NCI-H2081 treated with DMSO at 0.1 percent for 48 hours (cell line): ENCODE results near the gene TMPRSS13.
"Not testable (repeated sequence)": the region's sequence is repeated elsewhere in the genome, so short reads cannot be mapped to it uniquely, and the experiment has no call there.

Experiments used
- DNase-seq: peaks from one replicate; lab custom pipeline; 2025; lab: John Stamatoyannopoulos, UW

Gene TMPRSS13

DNA sequence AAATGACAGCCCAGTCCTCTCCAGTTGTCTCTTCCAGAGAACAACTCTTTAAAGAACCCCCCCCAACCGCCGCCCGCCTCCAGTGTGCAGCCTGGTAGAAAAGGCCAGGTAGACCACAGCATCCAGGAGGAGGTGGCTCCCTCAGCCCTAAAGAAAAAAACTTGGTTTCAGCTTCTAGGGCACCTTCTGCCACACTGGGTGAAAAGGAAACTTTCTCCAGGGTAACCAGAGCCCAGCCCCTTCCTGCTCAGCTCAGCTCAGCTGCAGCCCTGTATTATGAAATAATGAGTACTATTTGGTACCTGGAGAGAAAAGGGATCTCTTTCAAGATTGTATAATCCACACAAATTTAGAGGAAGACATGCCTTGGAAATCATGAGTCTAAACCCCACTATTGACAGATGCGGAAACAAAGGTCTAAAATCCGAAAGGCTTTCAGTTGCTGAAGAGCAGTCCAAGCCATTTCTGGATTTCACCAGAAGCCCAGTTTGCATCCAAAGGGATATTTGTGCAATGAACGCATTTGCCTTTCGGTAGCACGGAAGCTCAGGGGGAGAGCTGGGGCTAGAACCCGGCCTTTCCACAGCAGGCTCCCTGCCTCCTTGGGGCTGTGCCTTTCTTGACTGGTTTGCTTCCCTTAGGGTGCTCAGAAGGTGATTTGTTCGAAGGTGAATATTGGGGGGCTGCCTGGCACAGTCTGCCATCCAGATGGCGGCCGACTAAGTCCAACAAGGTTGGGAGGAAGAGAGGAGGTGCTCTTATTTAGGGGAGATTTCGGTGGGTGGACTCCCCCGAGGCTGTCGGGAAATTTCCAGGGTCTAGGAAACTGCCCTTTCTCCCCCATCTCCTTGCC is 56.0 kb downstream of the TMPRSS13 start:
- DNase-seq = no peak

DNA sequence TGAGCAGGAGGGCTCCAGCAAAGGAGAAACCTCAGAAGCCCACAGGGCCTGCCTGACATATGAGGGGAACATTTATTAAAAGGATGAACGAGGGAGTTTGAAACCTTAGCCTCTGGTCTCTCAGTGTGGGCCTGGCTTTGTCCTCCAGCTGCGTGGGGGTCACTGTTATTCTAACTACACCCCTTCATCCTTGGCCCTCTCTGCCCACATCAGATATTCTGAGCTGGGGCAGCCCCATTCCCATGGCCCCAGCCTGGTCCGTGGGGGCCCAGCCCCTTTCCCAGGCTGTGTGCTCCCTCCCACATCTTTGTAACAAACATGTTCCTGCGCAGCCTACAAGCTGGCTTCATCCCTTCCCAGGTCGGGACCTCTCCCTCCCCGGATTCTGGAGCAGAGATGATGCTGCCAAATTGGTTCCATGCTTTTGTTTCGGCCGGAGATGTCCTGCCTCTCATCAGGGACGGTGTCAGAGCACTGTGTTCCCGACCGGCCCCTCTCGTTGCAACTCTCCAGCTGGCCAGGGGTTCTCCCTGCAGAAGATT is 56.7 kb downstream of the TMPRSS13 start:
- DNase-seq = no peak

DNA sequence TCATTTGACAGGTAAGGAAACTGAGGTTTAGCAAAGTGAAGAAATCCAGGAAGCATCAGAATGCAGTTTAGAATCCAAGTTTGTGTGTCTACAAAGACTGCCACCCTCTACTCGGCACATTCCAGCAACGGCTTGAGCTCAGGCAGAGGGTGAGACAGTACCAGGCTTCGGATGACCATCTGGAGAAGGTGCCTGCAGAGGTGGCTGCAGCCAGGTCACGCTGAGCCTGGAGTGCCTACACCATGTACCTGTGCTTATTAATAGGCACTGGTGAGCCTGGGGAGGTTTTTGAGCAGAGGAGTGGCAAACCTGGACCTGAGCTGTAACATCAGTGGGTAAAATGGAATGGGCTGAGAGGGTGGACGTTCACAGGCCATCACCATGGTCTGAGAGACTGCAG is 57.4 kb downstream of the TMPRSS13 start:
- DNase-seq = no peak

DNA sequence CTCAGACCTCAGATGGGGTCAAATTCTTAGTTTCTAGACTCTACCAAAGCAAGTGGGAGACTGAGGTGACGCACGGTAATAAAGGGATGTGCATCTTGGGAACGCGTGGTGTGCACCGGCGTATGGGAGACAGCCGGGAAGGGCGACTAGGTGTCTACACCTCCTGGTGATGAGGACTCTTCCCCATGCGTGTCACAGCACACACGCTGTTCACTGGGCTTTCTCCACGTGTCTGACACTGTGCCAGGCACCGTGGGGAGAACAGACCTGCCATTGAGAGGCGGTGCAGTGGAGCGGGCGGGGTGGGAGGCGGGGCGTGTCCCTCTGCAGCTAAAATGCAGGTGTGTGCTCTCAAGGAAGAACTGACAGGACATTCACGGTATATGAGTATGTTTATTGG is 58.0 kb downstream of the TMPRSS13 start:
- no peak for DNase-seq

DNA sequence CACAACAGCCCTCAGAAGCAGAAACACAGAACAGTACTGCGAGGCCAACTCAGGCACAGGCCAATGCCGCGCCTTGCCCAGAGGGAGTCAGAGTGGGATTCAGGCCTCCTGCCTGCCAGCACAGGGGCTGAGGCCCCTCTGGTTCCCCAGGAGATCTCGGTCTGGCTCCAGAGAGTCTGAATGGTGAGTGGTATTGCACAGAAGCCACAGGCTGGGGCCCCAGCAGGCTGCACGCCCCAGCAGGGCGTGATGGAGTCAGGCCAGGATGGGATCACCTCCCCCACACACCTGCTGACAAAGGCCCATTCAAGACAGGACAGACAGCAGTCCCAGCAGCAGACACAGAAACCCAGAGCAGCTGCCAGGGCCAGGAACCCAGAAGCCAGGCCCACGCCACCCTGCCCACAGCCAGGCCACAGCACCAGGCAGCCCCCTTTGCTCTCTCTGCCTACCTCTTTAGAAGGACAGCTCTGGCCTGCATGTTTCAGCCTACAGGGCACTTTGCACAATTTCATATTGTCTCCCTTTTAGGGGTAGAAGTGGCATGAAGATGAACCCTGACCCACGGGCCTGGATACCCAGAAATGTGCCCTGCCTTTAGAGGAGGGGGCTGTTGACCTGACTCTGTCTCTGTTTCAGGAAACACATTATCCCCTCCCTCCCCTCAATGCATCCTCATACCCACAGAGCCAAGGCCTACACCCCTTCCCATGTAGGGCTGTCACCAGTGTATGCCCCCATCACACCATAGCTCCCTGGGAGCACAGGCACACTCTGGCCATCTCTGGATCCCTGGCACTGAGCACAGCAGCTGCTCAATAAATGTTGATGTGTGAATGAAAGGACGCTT is 58.9 kb downstream of the TMPRSS13 start:
- peak; percentile 85 for DNase-seq

DNA sequence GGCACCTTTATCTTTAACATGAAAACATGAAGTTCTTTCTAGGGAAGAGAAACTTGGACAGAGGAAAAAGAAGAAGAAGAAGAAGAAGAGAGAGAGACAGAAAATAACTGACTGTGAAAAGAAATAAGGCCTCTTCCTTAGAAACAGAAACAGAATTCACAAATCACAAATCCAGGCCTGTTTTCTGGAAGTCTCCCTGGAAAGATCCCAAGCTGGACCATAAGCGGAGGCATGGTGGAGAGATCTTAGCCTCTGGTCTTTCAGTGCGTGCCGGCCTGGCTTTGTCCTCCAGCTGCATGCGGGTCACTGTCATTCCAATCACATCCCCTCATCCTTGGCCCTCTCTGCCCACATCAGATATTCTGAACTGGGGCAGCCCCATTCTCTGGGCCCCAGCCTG is 59.6 kb downstream of the TMPRSS13 start:
- no peak for DNase-seq

DNA sequence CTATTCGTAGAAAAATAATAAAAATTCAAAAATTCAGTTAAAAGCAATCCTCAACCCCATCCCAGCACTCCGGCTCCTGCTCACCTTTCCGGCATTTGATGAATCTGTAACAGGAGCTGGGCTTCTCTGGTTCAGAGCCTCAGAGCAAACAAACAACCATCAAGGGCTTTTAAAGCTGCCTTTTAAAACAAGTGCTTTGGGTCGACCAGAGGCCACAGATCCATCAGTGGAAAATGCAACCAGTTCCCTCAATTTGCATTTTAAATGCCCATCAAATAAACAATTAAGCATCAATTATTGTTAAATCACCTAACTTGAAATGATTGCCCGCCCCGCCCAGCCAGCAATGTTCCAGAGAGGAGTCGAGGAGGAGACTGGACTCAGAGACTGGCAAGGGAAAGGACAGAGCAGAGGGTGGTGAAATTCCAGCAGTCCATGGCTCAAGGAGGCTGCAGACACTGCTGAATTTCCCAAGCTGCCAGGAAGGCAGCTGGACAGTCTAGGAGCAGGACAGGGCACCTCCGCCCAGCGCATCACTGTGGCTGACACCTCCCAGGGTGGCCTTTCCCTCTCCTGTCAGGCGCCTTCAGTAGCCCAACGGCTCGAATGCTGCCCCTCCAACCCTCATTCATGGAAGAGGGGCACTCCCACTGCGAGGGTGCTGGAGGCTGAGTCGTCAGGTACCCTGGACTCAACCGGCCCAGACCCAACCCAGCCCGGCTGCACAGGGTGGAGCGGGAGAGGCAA is 60.2 kb downstream of the TMPRSS13 start:
- DNase-seq = peak; percentile 80

DNA sequence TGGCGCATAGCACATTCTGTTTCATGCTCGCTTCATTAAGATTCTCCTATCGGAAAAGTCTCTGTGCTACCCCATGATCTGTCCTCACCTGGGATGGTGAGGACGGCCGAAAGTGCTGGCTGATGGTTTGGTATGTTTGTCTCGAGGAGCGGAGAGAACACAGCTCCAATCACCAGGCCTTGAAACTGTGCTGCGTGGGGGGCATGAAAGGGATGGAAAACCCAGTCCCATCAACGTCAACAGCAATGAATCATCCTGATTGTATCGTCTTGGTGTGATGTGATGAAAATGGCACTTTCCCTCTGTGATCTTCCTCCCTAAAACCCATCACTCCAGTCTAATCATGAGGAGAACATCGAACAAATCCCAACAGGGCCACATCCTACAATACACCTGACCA is 61.1 kb downstream of the TMPRSS13 start:
- DNase-seq = no peak

DNA sequence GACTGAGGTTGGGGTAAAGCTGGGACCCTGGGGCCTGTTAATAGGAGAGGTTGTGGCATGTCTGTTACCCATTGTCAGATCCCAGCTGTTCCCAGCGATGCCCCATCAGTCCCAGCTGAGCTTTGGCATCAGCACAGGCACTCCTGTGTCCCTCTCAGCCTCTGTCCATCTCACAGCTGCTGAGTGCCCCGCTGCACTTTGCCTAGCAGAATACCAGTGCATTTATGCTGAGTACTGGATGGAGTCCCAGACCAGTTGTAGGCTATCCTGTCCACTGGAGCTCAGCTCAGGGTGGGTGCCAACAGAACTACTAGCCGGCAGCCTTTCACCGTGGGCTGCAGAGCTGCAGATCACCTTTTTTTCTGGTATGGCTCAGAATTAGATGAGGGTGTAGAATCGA is 62.7 kb downstream of the TMPRSS13 start:
- DNase-seq = no peak

DNA sequence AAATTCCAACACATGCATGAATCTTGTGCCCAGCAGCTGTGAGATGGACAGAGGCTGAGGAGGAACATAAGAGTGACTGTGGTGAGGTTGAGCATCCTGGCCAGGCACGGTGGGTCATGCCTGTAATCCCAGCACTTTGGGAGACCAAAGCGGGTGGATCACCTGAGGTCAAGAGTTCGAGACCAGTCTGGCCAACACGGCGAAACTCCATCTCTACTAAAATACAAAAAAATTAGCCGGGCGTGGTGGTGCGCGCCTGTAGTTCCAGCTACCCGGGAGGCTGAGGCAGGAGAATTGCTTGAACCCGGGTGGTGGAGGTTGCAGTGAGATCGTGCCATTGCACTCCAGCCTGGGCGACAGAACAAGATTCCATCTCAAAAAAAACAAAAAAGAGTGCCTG is 63.7 kb downstream of the TMPRSS13 start:
- not testable (repeated sequence) for DNase-seq

DNA sequence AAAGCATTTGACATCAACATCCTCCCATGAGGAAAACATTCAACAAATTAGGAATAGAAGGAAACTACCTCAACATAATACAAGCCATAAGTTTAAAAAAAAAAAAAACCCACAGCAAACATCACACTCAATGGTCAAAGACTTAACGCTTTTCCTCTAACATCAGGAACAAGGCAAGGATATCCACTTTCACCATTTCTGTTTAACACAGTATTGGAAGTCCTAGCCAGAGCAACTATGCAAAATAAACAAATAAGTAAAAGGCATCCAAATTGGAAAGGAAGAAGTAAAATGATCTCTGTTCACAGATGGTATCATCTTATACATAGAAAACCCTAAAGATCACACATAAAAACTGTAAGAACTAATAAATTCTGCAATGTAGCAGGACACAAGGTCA is 65.8 kb downstream of the TMPRSS13 start:
- DNase-seq = no peak

DNA sequence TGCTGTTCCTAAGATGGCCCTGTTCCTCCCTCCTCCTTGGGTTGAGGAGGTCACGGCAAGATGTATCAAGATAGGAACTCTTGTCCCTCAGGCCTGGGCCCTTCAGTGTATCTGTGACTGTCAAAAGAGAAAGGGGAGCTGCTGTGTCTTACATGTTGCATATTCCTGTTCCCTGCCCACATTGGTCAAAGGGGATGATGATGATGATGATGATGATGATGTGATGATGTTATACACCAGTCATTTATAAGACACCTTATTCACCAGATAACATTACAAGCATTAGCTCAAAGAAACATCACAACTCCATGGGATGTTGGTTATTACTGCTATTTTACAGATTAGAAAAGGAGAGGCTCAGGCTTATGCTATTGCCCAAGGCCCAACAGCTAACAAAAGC is 66.4 kb downstream of the TMPRSS13 start:
- DNase-seq = no peak

DNA sequence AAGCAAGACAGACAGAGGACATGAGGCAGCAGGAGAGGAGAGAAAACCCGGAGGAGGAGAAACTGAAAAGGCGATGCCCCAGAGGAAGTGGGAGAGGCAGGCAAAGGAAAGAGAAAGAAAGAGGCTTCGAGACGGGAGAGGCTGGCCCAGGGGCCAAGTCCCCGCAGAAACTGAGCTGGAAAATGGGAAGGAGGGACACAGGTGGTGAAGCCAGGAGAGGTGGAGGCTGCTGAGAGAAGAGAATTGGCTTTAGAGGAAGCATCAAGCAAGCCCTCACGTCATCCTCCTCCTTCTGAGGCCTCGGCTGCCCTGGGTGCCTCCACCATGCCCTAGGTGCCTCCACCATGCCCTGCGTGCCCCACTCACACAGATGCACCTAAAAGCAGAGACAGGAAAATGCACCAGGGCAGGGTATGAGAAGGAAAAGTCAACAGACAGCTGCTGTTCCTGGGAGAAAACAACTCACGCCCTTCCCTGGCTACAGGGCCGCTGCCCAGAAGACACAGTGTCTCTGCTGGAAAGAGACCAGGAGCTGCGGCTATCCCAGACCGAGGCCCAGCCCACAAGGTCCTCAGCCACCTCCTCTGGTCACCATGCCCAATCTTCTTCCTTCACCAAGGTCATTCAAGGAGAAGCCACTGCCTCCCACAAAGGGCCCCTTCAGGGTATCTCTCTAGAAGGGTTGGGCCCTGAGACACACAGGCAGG is 67.0 kb downstream of the TMPRSS13 start:
- DNase-seq = no peak

DNA sequence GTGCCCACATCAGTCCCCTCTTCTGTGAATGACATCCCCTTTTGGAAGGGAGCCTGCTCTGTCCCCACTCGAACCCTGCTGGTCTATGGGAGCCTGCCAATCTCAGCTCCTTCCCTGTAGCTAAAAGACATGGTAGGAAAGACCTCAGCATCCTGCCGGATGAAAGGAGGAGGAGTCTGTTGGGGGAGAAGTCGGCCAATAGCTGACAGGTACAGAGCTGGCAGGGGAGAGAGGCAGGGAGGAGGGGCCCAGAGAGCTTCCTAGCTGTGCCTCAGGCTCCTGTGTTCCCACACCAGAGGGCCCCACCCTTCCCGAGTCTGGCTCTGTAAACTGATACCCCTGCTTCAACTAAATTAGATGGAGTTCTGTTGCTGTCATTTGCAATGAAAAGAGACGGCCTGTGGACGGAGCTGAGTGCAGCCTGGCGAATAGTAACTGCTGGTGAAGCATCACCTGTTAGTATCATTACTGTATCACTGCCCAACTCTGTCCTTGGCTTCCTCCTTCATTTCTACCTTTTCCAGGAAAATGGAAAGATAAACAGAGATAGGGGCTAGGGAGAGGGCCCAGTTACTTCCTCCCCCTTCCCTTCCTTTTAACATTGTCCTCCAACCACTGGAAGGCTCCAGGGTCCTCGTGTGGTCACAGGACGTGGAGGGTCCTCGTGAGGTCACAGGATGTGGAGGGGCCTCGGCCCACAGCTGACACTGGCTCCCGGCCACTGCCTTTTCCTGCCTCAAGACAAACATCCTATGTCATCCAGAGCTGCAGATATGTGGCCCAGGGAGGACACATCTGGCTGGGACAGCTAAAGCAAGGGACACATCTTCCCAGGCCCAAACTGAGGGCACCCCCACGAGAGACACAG is 67.8 kb downstream of the TMPRSS13 start:
- DNase-seq = peak; percentile 81

DNA sequence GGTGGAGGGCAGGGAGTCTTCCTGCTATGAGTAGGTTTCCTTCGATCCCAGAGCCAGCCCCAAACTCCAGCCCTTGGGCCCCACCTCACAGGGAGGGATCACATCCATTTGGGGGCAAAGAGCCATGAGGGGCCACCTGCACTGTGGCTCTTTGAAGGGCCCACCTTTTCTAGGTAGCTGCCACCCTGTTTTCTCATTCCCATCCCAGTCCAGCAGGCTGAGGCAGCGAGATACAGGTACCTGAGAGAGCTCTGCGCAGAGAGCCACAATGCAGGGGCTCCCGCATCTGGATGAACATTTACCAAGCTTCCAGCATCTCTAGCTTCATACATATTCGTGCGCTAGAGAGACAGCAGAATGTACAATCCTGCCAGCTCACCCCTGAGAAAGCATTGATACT is 69.1 kb downstream of the TMPRSS13 start:
- no peak for DNase-seq

DNA sequence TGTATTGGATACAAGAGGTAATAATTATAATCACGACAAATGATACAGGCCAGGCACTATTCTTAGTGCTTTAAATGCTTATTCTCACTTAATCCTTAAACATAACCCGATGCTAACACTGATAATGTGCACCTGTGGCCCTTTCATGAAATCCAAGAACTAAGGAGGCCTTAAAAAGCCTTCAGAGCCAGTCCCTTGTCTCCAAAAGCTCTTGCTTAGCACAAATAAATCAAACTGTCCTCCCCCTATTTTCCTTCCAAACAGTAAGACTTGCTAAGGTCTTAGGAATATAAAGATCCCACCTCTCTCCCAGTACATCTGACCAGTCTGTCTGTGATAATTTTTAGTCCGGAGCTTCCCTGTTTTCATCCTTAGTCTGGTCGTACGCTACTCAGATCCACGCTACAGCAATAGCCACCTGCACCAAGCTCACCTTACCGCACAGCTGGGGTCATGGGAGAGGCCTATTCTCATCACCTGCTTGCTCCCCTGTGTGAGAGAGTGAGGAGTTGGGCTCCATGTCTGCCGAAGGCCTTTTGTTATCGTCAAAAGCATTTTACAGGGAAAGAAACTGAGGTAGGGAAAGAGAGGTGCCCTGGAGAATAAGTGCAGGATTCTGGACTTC is 69.6 kb downstream of the TMPRSS13 start:
- DNase-seq = no peak

DNA sequence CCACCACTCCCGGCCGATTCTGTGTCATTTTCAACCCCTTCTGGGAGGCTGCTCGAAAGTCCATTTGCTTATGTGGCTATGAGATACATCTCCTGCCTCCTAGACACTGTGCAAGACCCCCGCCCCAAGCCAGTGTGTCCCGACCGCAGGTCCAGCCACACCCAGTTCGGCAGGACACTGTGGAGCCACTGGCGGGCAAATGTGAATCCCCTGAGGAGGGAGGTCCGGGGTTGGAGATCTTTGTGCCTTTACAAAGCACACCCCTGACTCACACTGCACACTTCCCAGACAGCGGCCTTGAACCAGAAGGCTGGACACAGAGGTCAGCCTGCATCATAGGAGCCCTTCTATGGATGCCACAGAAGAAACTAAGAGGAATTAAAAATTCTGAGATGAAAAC is 70.1 kb downstream of the TMPRSS13 start:
- DNase-seq = no peak

DNA sequence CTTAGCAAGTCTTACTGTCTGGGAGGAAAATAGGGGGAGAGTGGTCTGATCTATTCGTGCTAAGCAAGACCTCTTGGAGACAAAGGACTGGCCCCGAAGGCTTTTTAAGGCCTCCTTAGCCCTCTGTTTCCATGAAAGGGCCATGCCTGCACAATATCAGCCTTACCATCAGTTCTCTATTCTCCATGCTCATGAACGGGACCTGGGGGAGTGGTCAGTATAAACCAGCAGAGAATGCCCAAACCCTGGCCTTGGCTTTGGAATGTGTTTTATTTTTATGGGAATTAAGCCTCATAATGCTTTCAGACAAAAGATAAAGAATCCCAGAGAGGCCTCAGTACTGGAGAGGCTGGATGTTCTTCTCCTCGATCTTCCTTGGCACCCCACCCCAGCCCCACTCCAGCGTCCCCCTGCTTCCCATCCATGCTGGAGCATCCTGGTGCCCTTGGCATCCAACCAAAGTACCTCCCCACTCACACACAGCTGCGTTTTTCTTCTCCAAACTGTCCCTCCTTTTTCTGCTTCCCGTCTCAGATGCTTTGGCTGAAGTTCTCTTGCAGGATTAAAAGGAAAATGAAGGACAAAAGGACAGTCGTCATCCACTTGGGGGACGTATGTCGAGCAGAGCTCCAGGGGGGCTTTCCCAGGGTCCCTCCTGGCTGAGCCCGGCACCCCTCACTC is 71.3 kb downstream of the TMPRSS13 start:
- DNase-seq = no peak

DNA sequence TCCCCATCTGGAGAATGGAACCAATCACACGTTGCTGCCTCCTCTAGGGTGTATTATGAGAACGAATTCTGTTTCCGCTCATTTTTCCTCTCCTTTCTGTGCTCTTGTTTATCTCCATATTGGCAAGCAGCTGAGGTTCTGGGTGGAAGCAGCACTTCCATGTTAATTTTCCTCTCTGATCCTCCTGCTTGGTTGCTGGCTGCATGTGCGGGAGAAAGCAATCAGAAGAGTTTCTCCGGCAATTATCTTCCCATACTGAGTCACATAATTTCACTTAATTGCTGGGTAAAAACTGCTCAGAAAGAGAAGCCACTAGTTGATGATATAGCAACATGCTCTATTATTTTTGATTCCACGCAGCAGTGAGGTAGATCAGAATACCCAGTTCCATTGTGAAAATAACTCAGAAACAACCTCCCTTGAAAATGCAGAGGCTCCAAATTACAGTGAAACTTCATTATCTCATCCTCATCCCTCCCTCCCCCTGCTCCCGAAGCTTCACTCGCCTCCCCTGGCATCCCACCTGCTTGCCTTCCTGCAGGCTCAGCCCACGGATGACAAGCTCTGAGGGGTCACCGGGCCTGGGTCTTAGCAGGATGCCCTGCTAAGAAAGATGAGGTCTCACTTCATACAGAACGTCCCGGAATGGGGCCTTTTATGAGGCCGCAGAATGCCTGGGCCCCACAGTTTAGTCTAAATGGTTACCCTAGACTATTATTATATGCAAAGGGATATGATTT is 73.1 kb downstream of the TMPRSS13 start:
- DNase-seq = no peak
